Measurements from ENCODE around the gene RNU1-1. TPM values are rescaled to one million over a fixed set of nuclear protein-coding genes. Genes with fewer than 3 reads are reported as not detected.
A peak's percentile ranks its signal among the peaks of the same experiment; 100 is the strongest.
"Not testable (repeated sequence)": the region's sequence is repeated elsewhere in the genome, so short reads cannot be mapped to it uniquely, and the experiment has no call there.

The RNU1-1 gene
- total RNA-seq, 1 donor from 2014 or later: 6,622 TPM

DNA sequence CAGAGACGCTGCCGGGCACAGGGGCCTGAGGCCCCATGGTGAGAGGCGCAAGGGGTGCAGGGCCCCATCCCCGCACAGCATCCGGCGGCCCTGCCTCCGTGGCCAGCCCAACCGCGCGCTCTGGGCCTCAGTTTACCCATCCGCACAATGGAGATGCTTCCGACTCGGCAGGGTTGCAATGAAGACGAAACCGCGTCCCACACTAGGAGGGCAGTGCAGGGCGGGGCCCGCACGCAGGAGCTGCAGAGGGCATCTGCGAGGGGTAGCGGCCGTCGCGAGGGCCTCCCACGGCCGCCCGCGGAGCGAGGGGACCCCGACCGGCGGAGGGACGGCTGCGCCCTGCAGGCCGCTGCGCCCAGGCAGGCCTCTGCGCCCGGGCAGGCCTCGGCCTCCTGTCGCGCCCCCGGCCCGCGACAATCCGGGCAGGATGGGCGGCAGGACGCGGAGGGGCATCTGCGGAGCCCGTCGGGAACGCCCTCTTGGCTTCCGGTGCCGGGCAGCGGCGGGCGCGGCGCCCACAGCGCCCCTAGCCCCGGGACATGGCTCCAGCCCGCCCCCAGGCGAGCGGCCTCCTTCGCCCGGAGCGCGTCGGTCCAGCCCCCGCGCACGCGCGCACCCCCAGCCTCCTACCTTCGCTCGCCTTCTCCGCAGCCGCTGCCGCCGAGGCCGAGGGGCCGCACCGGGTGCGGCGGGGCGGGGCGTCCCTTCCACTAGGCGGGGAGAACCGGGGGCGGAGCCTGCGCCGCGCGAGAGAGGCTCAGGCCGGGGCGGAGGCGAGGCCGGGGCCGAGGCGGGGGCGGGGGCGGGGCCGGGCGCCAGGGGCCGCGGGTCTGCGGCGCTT lies 15.3 kb downstream of the RNU1-1 start:
- peak; percentile 95 for DNase-seq
- Histone ChIP-seq H3K4me1 (no peaks in the 10 kb centered on the region), H3K4me3 (peak overlapping the region; percentile 85), H3K36me3 (no peaks in the 10 kb centered on the region), H3K27ac (peak overlapping the region; percentile 78), H3K27me3 (no peaks in the 10 kb centered on the region), H3K9me3 (no peaks in the 10 kb centered on the region)
- TF ChIP-seq, protein P1, sequence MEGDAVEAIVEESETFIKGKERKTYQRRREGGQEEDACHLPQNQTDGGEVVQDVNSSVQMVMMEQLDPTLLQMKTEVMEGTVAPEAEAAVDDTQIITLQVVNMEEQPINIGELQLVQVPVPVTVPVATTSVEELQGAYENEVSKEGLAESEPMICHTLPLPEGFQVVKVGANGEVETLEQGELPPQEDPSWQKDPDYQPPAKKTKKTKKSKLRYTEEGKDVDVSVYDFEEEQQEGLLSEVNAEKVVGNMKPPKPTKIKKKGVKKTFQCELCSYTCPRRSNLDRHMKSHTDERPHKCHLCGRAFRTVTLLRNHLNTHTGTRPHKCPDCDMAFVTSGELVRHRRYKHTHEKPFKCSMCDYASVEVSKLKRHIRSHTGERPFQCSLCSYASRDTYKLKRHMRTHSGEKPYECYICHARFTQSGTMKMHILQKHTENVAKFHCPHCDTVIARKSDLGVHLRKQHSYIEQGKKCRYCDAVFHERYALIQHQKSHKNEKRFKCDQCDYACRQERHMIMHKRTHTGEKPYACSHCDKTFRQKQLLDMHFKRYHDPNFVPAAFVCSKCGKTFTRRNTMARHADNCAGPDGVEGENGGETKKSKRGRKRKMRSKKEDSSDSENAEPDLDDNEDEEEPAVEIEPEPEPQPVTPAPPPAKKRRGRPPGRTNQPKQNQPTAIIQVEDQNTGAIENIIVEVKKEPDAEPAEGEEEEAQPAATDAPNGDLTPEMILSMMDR (IDR thresholded peaks at IDR 0.05): no peak
- ATAC-seq: peak; percentile 96
- intact Hi-C loops (cut with DNase I): no loop called here

DNA sequence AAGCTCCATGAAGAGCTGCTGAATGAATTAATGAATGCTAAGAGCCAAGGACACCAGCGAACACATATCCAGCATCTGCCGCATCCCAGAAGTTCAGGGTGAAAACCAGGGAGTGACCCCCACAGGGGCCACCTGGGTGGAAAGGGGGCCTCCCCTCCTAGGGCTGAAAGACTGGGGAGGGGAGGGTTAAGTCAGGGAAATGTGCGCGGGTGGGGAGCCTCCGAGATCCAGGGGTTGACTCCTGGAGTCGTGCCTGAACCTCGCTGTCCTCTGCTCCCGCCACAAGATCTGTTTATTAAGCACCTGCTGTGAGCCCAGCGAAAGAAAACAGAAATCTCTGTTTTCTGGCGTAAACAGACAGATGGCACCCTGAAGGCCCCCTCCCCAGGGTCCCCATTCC lies 16.0 kb downstream of the RNU1-1 start:
- ATAC-seq; H3K9me3 ChIP-seq; intact Hi-C loops (cut with DNase I); DNase-seq; H3K36me3 ChIP-seq; H3K4me1 ChIP-seq; H3K27me3 ChIP-seq: not testable (repeated sequence)
- peak overlapping the region; percentile 68 for H3K27ac ChIP-seq
- H3K4me3 ChIP-seq: peak overlapping the region; percentile 85

DNA sequence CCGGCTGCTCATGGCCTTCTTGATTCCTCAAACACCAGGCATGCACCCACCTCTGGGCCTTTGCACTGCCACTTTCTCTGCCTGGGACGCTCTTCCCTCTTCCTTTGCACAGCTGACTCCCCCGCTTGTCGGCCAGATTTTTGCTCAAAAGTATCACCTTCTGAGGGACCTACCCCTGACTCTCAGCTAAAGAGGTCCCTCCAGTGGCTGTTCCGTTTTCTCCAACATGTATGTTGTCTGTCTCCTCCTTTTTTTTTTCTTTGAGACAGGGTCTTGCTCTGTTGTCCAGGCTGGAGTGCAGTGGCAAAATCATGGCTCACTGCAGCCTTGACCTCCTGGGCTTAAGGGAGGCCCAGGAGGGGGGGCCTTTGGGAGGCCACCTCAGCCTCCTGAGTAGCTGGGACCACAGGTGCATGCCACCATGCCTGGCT lies 16.6 kb downstream of the RNU1-1 start:
- H3K36me3 ChIP-seq; H3K4me3 ChIP-seq; intact Hi-C loops (cut with DNase I); H3K27ac ChIP-seq; H3K27me3 ChIP-seq; H3K4me1 ChIP-seq; ATAC-seq; H3K9me3 ChIP-seq: not testable (repeated sequence)
- DNase-seq: peak; percentile 16

DNA sequence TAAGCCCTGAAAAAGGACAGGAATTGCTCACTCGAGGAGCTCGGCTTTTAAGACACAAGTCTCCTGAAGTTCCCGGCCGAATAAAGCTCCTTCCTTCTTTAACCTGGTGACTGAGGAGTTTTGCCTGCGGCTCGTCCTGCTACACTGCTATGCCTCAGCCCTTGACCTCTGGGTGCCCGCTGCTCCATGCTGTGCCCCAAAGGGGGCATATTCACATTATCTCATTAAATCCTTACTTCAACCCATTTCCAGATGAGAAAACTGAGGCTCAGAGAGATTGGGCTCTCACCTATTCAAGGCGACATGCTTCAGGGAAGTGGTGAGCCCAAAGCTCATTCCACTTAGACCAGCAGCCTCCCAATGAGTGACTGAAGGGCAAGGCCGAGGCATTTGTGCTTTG lies 20.4 kb downstream of the RNU1-1 start:
- not testable (repeated sequence) for H3K9me3 ChIP-seq

DNA sequence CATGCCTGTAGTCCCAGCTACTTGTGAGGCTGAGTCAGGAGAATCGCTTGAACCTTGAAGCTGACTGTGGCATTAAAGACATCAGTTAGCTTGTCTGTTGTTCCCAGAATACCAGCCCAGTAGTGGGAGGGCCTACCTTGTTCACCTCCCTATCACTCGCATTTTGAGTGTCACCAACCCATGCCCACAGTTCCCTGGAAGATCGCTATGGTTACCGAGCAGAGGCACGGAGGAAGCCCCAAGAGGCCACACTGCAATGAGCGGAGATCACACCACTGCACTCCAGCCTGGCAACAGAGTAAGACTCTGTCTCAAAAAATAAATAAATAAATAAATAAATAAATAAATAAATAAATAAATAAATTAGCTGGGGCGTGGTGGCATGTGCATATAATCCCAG lies 21.1 kb downstream of the RNU1-1 start:
- H3K4me3 ChIP-seq; H3K36me3 ChIP-seq; H3K27me3 ChIP-seq; H3K9me3 ChIP-seq; ATAC-seq; intact Hi-C loops (cut with DNase I); H3K4me1 ChIP-seq; H3K27ac ChIP-seq: not testable (repeated sequence)
- peak; percentile 8 for DNase-seq

More for the DNA sequence above, 20.4 kb downstream of the RNU1-1 start:
- H3K4me1 ChIP-seq; H3K4me3 ChIP-seq; H3K27me3 ChIP-seq; intact Hi-C loops (cut with DNase I); ATAC-seq; H3K36me3 ChIP-seq; H3K27ac ChIP-seq: not testable (repeated sequence)
- DNase-seq: peak; percentile 40

DNA sequence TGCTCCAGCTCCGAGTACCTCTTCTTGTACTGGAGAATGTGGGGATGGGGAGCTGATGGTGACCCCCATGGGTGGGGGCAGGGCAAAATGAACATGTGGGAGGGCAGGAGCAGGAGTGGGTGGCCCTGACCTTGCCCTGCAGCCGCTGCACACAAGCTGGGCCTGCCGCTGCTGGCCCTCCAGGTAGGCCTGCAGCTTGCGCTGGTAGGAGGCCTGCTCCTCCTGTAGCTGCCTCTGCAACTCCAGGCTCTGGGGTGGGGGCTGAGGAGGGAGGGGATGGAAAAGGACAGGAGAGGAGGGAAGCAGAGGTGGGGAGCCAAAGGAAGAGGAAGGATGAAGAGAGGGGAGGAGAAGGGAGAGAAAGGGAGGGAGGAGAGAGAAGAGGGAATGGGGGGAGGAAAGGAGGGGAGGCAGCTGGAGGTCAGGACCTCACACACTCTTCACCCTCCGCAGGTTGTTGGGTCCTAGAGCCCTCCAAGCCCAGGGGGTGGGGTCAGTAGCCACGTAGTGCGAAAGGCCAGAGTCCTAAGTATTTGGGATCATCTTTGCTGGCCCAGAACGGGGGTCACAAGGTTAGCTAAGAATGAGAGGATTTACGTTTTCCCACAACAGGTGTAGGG lies 22.9 kb downstream of the RNU1-1 start:
- intact Hi-C loops (cut with DNase I): no loop called here
- Histone ChIP-seq H3K4me3 (no peak overlapping the region), H3K27me3 (no peaks in the 10 kb centered on the region), H3K4me1 (no peaks in the 10 kb centered on the region), H3K27ac (no peak overlapping the region), H3K36me3 (peaks cover 7% of the 10 kb centered on the region), H3K9me3 (no peaks in the 10 kb centered on the region)
- DNase-seq: peak; percentile 16
- no peak for ATAC-seq
- TF ChIP-seq, protein P1 (IDR thresholded peaks at IDR 0.05): no peak

DNA sequence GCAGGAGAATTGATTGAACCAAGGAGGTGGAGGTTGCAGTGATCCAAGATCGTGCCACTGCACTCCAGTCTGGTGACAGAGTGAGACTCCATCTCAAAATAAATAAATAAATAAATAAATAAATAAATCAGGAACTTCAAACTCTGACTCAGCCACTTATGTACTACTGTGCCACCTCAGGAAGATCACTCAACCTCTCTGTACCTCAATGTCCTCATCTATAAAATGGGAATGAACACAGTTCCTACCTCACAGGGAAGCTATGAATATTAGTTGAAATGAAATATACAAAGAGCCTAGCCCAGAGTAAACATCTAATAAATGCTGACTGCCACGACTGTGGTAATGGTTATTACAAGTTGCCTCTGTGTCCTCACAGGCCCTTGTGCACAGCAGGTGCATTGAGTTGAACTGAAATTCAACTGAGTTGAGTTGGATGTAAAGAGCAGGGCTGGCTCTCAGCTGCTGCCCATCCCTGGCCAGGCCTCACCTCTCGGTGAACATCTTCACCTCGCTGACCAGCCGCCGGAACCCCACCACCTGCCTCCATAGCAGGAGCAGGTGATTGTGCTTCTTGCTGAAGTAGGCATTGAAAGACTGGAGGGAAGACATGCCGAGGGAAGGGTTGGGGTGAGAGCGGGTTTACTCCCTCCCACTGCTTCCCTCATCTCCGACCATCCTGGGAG lies 24.7 kb downstream of the RNU1-1 start:
- H3K36me3 ChIP-seq: peaks cover 23% of the 10 kb centered on the region
- H3K4me1 ChIP-seq; H3K4me3 ChIP-seq; H3K9me3 ChIP-seq; intact Hi-C loops (cut with DNase I); H3K27me3 ChIP-seq; H3K27ac ChIP-seq; ATAC-seq; DNase-seq: not testable (repeated sequence)

DNA sequence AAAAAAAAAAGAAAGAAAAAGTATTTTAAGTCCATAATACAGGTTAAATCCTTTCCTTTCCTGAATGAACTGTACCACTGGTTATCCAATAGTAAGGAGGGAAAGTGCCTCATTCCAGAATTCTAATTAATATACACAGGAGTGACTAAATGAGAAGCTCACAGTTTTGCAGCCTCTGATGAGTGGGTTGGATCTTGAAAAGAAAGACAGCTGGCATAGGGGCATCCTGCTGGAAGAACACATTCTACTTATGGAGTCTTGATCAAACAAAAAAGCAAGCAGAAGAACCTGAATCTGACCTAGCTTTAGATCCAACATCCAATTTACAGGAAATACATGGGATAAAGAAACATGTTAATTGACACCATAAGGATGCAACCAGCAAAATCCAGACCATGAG lies 27.1 kb downstream of the RNU1-1 start:
- H3K27me3 ChIP-seq; H3K9me3 ChIP-seq; H3K4me1 ChIP-seq; H3K4me3 ChIP-seq; H3K27ac ChIP-seq; intact Hi-C loops (cut with DNase I); DNase-seq; ATAC-seq: not testable (repeated sequence)
- H3K36me3 ChIP-seq: peaks cover 40% of the 10 kb centered on the region

DNA sequence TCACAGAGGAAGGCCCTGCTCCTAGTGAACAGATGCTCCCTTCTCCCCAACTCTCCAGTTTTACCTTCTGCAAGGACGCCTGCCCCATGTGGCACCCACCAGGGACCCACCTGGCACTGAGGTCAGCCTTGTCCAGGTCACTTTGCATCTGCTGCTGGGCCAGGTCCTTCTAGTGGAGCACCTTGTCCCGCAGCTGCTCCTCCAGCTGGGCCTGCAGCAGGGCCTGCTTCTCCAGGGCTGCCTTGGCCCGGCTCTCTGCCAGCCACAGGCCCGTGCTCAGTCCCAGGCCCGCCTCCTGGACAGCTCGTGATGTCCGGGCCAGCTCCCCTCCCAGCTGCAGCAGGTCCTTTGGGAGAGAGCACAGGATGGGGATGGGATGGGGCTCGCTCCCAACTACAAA lies 27.8 kb downstream of the RNU1-1 start:
- H3K4me1 ChIP-seq; H3K27ac ChIP-seq; H3K4me3 ChIP-seq; ATAC-seq; intact Hi-C loops (cut with DNase I); H3K27me3 ChIP-seq; H3K9me3 ChIP-seq: not testable (repeated sequence)
- peaks cover 45% of the 10 kb centered on the region for H3K36me3 ChIP-seq
- peak; percentile 41 for DNase-seq

All from upper lobe of right lung (tissue), 1 donor.